Natural killer cell treated with Interleukin-12 subunit alpha and Interleukin-12 subunit beta and Interleukin-15 and Interleukin-18, amount 100 ng/mL, for 72 hours (primary cell): ENCODE data around the gene TUBAL3. TPM values are rescaled to one million over a fixed set of nuclear protein-coding genes. Genes with fewer than 3 reads are reported as not detected.

Experiments
- ATAC-seq, 2 donors: fragments of 150-1000 bp; cut with Tn5 transposase in 1 of 2; sonication (Bioruptor Pico), chemical (Tn5 transposase) in 1 of 2; 2 replicates each; pipeline ENCODE4 v1.10.0; 2021
- DNase-seq: peaks from one replicate; pipeline ENCODE4 v3.0.0; 2022; ENCODE audit warnings: low spot score
- H3K27ac Mint-ChIP-seq, 2 donors: 1 replicate in 1 of 2; 2 replicates in 1 of 2; pipeline ENCODE4 v1.8.0; 2022; ENCODE audit warnings: mixed read lengths in 2 of 2, mild to moderate bottlenecking in 1 of 2, moderate library complexity in 1 of 2
- H3K27me3 Mint-ChIP-seq, 2 donors: 1 replicate in 1 of 2; 2 replicates in 1 of 2; pipeline ENCODE4 v1.8.0; 2022; ENCODE audit warnings: mixed read lengths in 2 of 2
- H3K36me3 Mint-ChIP-seq: one replicate; pipeline ENCODE4 v1.8.0; 2022; ENCODE audit warnings: mixed read lengths
- H3K4me1 Mint-ChIP-seq, 2 donors: 1 replicate in 1 of 2; 2 replicates in 1 of 2; pipeline ENCODE4 v1.8.0; 2022; ENCODE audit warnings: low read depth in 2 of 2, mixed read lengths in 2 of 2, mild to moderate bottlenecking in 1 of 2
- H3K4me3 Mint-ChIP-seq: one replicate; pipeline ENCODE4 v1.8.0; 2022; ENCODE audit warnings: mixed read lengths
- H3K9me3 Mint-ChIP-seq: 2 replicates; pipeline ENCODE4 v1.8.0; 2022; ENCODE audit warnings: mixed read lengths
- total RNA-seq, 2 donors: library from RNA; stranded (reverse); gene quantifications; one replicate each; pipeline ENCODE4 v1.2.3, GENCODE V29; 2022

Gene TUBAL3
- total RNA-seq, 2 donors from 2014 or later, result 0.19 TPM; not detected in 1

DNA sequence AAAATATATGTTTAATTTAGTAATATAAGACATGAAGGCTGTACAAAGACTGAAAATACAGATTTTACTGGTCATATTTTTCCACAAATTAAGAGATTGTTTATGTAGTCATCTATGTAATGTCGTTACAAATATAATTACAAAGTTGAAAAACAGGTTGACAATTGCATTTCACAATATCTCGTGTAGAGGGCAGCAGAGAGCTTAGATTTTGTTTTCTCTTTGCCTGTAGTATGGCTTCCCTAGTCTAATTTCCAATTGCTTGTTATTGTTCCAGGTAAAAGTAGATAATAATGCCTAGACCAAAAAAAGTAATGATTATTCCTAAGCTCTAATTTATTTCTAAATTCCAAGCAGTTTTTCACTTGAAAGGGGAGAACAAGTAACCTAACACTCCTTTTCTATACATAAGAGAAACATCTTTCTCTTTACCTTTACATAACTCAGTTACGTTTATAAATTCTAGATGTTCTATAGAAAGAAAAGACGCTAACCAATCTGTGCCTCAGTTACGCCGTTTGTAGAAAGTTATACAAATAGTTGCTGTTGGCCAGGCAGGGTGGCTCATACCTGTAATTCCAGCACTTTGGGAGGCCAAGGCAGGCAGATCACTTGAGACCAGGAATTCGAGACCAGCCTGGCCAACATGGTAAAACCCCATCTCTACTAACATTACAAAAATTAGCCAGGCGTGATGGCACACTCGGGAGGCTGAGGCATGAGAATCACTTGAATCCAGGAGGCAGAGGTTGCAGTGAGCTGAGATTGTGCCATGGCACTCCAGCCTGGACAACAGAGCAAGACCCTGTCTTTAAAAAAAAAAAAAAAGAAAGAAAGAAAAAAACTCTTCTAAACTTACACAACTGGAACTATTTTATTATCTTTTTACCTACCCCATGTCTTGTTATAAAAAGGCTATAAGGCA, 37.7 kb upstream of the TUBAL3 start:
- ATAC-seq (no peak), DNase-seq (no peak)

DNA sequence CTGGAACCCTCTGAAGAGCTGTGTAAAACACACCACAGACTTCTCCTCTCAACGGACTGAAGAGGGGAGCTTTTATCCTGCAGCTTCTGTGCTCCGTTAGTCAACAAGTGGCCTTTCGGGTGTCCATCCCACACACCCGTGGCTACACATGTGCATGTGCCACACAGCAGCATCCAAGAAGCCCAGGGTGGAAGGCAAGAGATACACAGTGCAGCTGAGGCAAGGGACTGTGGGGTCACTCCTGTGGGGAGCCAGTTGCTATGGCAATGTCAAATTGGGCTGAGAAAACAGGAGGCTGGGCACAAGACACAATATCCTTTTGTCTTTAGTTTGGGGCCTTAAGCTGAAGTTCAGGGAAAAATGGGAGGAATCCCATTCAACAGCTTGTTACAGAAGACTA, 36.5 kb upstream of the TUBAL3 start:
- peaks cover 0 to 25% of the 10 kb centered on the region in 2 donors for H3K4me1 Mint-ChIP-seq
- no peak overlapping the region for H3K27ac Mint-ChIP-seq
- H3K9me3 Mint-ChIP-seq, result no peaks in the 10 kb centered on the region
- H3K4me3 Mint-ChIP-seq, result no peak overlapping the region
- ATAC-seq (no peak), DNase-seq (no peak)
- peaks cover 5% of the 10 kb centered on the region for H3K36me3 Mint-ChIP-seq
- no peaks in the 10 kb centered on the region for H3K27me3 Mint-ChIP-seq

More for the DNA sequence above, 37.7 kb upstream of the TUBAL3 start:
- H3K27me3 Mint-ChIP-seq, result no peaks in the 10 kb centered on the region
- peaks cover 5% of the 10 kb centered on the region for H3K36me3 Mint-ChIP-seq
- peaks cover 4 to 37% of the 10 kb centered on the region in 2 donors for H3K4me1 Mint-ChIP-seq
- peak overlapping the region in 1 of 2 donors; percentile 62 for H3K27ac Mint-ChIP-seq
- peak overlapping the region; percentile 22 for H3K4me3 Mint-ChIP-seq
- no peaks in the 10 kb centered on the region for H3K9me3 Mint-ChIP-seq

DNA sequence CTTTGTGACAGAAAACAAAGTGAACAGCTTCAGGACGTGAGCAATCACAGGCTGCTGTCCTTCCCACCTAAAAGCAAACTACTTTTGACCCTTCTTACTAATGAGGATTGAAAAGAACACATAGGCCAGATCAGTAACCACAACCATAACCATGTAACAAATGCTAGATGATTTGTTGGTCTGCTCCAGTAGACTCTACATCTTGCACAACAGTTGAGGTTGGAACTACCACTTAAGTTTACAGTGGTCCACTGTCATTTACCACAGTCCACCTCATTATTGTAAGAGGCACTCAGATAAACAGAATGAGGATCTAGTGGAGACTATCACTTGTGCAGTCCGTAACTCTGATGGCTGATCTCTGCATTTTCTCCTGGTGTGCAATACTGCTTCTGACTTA, 35.6 kb upstream of the TUBAL3 start:
- no peak for DNase-seq
- H3K27ac Mint-ChIP-seq, result no peak overlapping the region
- no peak overlapping the region for H3K4me3 Mint-ChIP-seq
- no peaks in the 10 kb centered on the region for H3K27me3 Mint-ChIP-seq
- H3K9me3 Mint-ChIP-seq, result no peaks in the 10 kb centered on the region
- peaks cover 4% of the 10 kb centered on the region for H3K36me3 Mint-ChIP-seq
- H3K4me1 Mint-ChIP-seq, result peaks cover 0 to 22% of the 10 kb centered on the region in 2 donors
- ATAC-seq, result peak; percentile 34 to 53

DNA sequence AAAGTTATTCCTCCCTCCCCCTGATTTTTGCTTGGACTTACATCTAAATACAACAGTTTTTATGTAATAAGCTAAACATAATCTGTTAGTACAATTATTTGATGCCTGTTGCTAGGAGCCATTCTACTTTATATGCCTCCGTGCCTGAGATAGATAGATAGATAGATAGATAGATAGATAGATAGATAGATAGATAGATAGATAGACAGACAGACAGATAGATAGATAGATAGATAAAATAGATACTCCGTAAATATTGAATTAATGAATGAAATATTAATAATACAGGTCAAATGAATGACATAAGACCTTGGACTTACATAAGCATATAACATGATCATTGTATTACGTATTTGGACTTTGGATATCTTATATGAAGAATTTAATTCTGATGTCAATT, 30.7 kb upstream of the TUBAL3 start:
- no peak for DNase-seq
- Mint-ChIP-seq H3K27me3 (no peaks in the 10 kb centered on the region), H3K4me3 (no peak overlapping the region), H3K9me3 (no peaks in the 10 kb centered on the region), H3K4me1 (peaks cover 4 to 8% of the 10 kb centered on the region in 2 donors), H3K36me3 (peaks cover 10% of the 10 kb centered on the region), H3K27ac (no peak overlapping the region)
- ATAC-seq, result no peak

DNA sequence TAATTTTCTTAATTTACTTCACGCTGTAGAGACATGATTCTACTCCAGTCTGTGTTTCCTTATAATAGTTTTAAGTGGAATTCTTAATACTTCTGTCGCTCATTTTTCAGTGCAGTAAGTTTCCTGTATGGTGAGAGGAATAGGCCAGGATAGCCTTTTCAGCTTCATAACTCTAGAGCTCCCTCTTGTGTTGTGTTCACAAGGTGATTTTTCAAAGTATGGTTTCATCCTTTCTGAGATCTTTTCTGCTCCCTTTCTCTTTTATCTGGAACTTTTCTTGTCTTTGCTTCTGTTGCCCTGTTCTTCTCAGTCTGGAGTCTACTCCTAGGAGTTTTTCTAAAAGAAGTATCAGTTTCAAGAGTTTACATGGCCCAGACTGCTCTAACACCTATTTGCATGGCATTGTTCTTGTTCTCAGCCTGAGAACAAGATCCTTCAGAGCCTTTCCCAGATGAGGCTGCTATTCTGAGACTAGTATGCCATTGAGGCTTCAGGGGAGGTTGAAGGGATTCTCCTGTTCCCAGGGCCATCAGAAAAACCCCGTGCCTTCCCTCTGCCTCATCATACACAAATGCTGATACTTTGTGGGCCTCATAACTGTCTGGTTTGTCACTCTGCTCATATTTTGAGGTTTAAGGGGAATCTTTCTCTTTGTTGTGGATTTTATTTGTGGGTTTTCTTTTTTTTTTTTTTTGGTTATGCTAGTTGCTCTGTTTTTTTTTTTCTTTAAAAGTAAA, 29.6 kb upstream of the TUBAL3 start:
- H3K36me3 Mint-ChIP-seq, result peaks cover 10% of the 10 kb centered on the region
- DNase-seq (no peak), ATAC-seq (no peak)
- no peaks in the 10 kb centered on the region for H3K27me3 Mint-ChIP-seq
- H3K4me1 Mint-ChIP-seq, result peaks cover 4 to 8% of the 10 kb centered on the region in 2 donors
- H3K27ac Mint-ChIP-seq, result peak overlapping the region in 1 of 2 donors; percentile 18
- H3K9me3 Mint-ChIP-seq, result no peaks in the 10 kb centered on the region
- no peak overlapping the region for H3K4me3 Mint-ChIP-seq

DNA sequence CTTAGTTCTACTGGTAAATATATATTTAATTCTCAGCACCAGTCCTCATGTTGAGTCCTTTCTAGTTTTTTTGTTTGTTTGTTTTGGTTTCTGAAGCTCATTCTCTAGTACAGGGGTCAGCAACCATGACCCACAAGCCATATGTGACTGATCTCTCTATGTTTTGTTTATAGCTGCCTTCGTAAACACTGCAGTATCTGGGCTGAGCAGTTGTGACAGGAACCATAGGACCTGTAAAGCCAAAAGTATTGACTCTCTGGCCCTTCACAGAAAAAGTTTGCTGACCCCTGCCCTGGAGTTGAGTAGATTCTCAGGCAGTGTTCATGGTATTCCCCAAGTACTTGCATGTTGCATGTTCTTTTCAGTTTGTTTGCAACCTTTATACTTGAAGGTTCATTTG, 28.6 kb upstream of the TUBAL3 start:
- no peaks in the 10 kb centered on the region for H3K27me3 Mint-ChIP-seq
- no peak overlapping the region for H3K4me3 Mint-ChIP-seq
- H3K9me3 Mint-ChIP-seq, result no peaks in the 10 kb centered on the region

DNA sequence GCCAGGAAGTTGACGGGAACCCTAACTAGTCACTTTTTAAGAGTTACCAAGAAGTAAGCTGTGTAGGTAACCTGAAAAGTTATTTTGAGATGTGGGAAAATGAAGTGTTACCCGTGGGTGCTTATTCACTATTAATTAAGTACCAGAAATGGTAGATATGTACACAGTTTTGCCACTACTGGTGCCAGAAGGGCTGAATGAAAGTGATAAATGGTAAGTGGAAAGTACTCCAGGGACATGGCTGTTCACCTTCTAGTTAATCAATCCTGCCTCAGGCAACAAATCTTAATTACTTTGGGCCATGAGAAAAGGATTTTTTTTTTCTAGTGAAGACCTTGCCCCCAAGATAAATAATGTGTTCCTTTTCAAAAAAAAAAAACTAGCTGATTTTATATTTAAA, 23.5 kb upstream of the TUBAL3 start:
- no peaks in the 10 kb centered on the region for H3K9me3 Mint-ChIP-seq
- H3K27ac Mint-ChIP-seq, result no peak overlapping the region
- ATAC-seq (no peak), DNase-seq (no peak)
- peaks cover 10% of the 10 kb centered on the region for H3K36me3 Mint-ChIP-seq
- H3K27me3 Mint-ChIP-seq, result no peaks in the 10 kb centered on the region
- H3K4me3 Mint-ChIP-seq, result no peak overlapping the region
- H3K4me1 Mint-ChIP-seq, result no peaks in the 10 kb centered on the region

More for the DNA sequence above, 28.6 kb upstream of the TUBAL3 start:
- DNase-seq (no peak), ATAC-seq (no peak)
- Mint-ChIP-seq H3K36me3 (peaks cover 10% of the 10 kb centered on the region), H3K4me1 (peaks cover 4 to 8% of the 10 kb centered on the region in 2 donors), H3K27ac (no peak overlapping the region)

DNA sequence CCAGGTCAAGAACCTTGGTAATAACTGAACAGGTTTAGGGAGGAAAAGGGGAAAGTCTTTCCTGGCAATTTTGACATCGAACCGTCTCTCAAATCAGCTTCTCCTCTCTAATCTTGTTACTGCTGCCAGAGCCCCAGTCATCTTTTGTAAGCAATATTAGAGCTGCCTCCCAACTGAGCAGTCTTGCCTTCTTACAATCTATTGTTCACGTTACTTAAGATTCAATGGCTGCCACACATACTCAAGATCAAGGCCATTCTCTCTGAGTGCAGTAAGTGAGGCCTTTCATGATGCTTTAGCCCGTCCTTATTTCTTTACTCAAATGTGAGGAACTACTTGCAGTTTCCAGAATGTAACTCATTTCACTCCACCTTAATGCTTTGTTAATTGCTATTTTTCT, 20.1 kb upstream of the TUBAL3 start:
- no peaks in the 10 kb centered on the region for H3K9me3 Mint-ChIP-seq
- no peak for DNase-seq
- H3K4me1 Mint-ChIP-seq, result peaks cover 3 to 6% of the 10 kb centered on the region in 2 donors
- H3K27ac Mint-ChIP-seq, result no peak overlapping the region
- H3K36me3 Mint-ChIP-seq, result peaks cover 3% of the 10 kb centered on the region
- no peak overlapping the region for H3K4me3 Mint-ChIP-seq
- no peaks in the 10 kb centered on the region for H3K27me3 Mint-ChIP-seq
- no peak for ATAC-seq

DNA sequence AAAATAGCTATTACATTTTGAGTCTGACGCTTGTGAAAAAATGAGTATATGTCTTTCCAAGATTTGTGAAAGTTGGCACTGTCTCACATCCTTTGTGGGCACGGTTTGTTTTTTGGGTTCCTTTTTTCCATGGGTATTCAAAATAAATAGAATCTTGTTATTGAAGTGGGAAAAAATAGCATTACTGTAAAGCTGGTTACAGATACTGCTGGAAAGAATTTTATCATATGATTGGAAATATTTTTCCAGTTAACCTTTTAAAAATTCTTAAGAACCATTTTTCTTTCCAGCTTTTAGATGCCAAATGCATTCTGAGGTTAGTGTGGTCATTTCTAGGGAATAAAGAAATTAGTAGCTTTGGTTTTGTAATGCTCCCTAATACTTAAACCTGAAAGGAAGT, 19.1 kb upstream of the TUBAL3 start:
- H3K27me3 Mint-ChIP-seq, result no peaks in the 10 kb centered on the region
- no peak for ATAC-seq
- peaks cover 7 to 14% of the 10 kb centered on the region in 2 donors for H3K4me1 Mint-ChIP-seq

DNA sequence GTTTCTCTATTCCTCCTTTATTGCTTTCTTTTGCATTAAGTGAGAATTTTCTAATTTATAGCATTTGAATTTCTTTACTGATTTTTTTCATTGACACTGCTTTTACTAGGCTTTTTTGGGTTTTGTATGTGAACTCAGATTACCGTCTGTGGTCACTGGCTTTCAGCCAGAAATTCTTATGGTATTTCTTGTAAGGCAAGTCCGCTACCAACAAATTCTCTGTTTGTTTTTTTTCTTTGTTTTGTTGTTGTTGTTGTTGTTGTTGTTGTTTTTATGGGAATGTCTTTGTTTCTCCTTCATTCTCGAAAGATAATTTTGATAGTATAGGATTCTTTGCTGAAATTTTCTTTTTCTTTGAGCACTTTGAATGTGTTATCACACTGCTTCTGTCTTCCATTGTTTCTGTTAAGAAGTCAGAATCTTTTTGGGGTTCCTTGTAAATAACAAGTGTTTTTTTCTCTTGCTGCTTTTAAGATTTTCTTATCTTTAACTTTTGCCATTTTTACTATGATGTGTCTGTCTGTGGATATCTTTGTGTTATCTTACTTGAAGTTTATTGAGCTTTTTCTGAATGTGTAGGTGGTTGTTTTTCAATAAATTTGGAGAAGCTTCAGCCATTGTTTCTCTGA, 15.0 kb upstream of the TUBAL3 start:
- H3K4me3 Mint-ChIP-seq, result no peak overlapping the region
- no peaks in the 10 kb centered on the region for H3K27me3 Mint-ChIP-seq
- DNase-seq (no peak), ATAC-seq (no peak)
- peaks cover 7 to 14% of the 10 kb centered on the region in 2 donors for H3K4me1 Mint-ChIP-seq
- peaks cover 22% of the 10 kb centered on the region for H3K36me3 Mint-ChIP-seq
- no peaks in the 10 kb centered on the region for H3K9me3 Mint-ChIP-seq
- H3K27ac Mint-ChIP-seq, result peak overlapping the region in 1 of 2 donors; percentile 35

More for the DNA sequence above, 19.1 kb upstream of the TUBAL3 start:
- no peak overlapping the region for H3K4me3 Mint-ChIP-seq
- no peaks in the 10 kb centered on the region for H3K9me3 Mint-ChIP-seq
- DNase-seq, result no peak
- no peak overlapping the region for H3K27ac Mint-ChIP-seq
- H3K36me3 Mint-ChIP-seq, result peaks cover 13% of the 10 kb centered on the region

DNA sequence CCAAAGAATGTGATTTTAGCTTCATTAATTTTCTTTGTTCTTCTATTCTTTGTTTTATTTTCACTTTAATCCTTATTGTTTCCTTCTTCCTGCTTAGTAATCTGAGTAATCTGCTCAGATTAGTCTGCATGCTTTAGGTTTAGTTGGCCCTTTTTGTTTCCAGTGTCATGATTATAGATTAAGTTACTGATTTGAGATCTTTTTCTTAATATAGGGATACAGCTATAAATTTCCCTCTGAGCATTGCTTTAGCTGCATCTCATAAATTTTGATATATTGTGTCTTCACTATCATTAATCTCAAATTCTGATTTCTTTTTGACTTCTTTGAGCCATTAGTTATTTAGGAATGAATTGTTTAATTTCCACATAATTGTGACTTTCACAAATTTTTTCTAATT, 14.0 kb upstream of the TUBAL3 start:
- Mint-ChIP-seq H3K4me3 (no peak overlapping the region), H3K27me3 (no peaks in the 10 kb centered on the region), H3K4me1 (peaks cover 7 to 14% of the 10 kb centered on the region in 2 donors), H3K36me3 (peaks cover 22% of the 10 kb centered on the region), H3K27ac (no peak overlapping the region), H3K9me3 (no peaks in the 10 kb centered on the region)
- ATAC-seq (no peak), DNase-seq (no peak)

DNA sequence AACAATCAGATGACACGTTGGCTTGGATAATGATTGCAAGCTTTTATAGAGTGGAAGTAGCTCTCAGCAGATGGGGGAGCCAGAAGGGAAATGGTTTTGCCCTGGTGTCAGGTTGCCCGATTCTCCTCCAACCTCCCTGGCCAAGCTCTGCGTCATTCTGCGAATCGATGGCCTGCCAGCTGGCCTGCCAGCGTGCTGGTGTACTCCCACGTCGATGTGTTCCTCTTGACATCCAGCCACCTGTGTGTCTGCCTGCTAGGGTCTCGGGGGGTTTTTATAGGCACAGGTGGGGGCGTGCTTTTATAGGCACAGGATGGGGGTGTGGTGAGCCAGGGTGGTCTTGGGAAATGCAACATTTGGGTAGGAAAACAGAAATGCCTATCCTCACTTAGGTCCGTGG, 12.4 kb upstream of the TUBAL3 start:
- H3K9me3 Mint-ChIP-seq, result no peaks in the 10 kb centered on the region
- no peaks in the 10 kb centered on the region for H3K27me3 Mint-ChIP-seq
- no peak overlapping the region for H3K4me3 Mint-ChIP-seq
- H3K27ac Mint-ChIP-seq, result no peak overlapping the region
- H3K36me3 Mint-ChIP-seq, result peaks cover 22% of the 10 kb centered on the region
- H3K4me1 Mint-ChIP-seq, result peaks cover 7 to 14% of the 10 kb centered on the region in 2 donors
- no peak for DNase-seq
- ATAC-seq, result no peak

DNA sequence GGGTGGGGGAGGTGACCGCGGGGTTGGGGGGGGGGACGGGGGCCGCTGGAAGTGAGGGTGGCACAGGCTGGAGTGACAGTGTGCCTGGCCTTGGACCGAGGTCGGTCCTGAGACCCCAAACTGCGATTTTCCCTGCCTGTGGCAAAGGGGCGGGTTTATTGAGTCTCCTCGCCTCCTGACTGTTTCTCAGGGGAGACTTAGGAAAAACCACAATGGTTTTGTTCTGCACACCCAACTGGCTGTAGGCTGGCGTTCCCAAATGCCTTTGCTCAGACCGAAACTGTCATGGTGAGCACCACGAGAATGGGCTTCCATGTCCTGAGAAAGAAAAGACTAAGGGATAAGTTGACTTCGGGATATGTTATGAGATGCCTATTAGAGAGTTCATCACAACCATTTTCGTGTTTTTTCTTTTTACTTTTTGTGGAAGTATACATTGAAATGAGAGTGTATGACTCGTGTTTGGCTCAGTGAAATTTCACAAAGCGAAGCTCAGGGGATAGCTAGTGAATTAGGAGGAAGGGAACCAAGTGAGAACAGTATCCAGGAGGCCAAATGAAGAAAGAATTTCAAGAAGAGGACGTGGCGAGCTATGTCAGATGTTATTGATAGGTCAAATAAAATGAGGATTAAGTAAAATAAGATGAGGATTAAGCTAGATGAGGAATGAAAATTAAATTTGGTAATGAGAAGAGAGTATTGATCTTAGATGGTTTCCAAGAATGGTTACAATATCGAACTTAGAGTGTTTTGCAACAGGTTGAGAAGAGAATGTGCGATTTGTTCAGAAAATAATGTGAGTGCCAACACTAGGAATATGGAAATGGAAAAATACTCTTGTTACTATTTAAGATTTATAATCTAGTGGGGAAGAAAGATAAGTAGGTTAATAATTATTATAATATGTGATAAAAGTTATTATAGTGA, 8.6 kb upstream of the TUBAL3 start:
- H3K4me3 Mint-ChIP-seq, result no peak overlapping the region
- H3K36me3 Mint-ChIP-seq, result peaks cover 8% of the 10 kb centered on the region
- no peaks in the 10 kb centered on the region for H3K4me1 Mint-ChIP-seq
- ATAC-seq (no peak), DNase-seq (no peak)
- peaks cover 10 to 19% of the 10 kb centered on the region in 2 donors for H3K27me3 Mint-ChIP-seq
- H3K9me3 Mint-ChIP-seq, result no peaks in the 10 kb centered on the region
- H3K27ac Mint-ChIP-seq, result no peak overlapping the region
